ENCODE data around the gene ANKLE2. TPM values are rescaled to one million over a fixed set of nuclear protein-coding genes. Genes with fewer than 3 reads are reported as not detected.

ANKLE2 gene
- total and polyA plus RNA-seq, 2 of the 13 experiments (the other 11 are each of a cell fraction or from before 2014, with no cell fraction given), result 35.3 to 37.1 TPM

DNA sequence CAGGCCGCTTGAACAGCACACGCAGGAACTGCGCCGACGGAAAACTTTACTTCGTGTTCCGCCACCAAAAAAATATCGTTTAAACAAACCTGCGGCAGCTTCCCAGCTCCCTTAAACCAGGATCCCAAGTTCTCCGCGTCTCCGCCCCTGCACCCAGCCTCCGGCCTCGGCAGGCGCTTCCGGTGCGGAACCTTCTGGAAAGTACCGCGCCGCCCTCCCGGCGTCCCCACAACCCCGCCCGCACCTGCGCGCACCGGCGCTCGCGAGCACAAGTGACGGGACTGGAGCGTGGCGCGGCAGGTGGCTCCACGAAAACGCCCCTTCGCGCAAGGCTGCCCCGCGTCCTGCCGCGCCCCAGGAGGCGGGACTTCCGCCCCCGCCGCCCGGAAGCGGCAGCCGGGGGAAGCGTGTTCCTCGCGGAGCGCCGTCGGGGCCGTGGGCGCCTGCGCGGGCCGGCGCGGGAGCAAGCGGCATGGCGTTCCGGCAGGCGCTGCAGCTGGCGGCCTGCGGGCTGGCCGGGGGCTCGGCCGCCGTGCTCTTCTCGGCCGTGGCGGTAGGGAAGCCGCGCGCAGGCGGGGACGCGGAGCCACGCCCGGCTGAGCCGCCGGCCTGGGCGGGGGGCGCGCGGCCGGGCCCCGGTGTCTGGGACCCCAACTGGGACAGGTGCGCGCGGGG is 51.1 kb downstream of the ANKLE2 start, which contains the start of gene PGAM5 (continued):
- TF ChIP-seq, protein P1, sequence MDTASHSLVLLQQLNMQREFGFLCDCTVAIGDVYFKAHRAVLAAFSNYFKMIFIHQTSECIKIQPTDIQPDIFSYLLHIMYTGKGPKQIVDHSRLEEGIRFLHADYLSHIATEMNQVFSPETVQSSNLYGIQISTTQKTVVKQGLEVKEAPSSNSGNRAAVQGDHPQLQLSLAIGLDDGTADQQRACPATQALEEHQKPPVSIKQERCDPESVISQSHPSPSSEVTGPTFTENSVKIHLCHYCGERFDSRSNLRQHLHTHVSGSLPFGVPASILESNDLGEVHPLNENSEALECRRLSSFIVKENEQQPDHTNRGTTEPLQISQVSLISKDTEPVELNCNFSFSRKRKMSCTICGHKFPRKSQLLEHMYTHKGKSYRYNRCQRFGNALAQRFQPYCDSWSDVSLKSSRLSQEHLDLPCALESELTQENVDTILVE (CRISPR knock-in tag; IDR thresholded peaks at IDR 0.05), result peak; percentile 93
- TF ChIP-seq, protein P2, sequence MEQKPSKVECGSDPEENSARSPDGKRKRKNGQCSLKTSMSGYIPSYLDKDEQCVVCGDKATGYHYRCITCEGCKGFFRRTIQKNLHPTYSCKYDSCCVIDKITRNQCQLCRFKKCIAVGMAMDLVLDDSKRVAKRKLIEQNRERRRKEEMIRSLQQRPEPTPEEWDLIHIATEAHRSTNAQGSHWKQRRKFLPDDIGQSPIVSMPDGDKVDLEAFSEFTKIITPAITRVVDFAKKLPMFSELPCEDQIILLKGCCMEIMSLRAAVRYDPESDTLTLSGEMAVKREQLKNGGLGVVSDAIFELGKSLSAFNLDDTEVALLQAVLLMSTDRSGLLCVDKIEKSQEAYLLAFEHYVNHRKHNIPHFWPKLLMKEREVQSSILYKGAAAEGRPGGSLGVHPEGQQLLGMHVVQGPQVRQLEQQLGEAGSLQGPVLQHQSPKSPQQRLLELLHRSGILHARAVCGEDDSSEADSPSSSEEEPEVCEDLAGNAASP (CRISPR knock-in tag; IDR thresholded peaks at IDR 0.05; ENCODE audit: borderline replicate concordance), result peak; percentile 78
- TF ChIP-seq CCDC6 (CRISPR knock-in tag; IDR thresholded peaks at IDR 0.05) (no peak), TAF1 (CRISPR knock-in tag; IDR thresholded peaks at IDR 0.05) (peak; percentile 64), SMAD1 (CRISPR knock-in tag; IDR thresholded peaks at IDR 0.05; ENCODE audit: borderline replicate concordance, low read depth) (peak; percentile 78; the same call in 1 of the 2 replicates), PHF20 (CRISPR knock-in tag; IDR thresholded peaks at IDR 0.05) (peak; percentile 82), FOXO1 (CRISPR knock-in tag; IDR thresholded peaks at IDR 0.05) (no peak), ZNF441 (CRISPR knock-in tag; IDR thresholded peaks at IDR 0.05; ENCODE audit: borderline replicate concordance) (peak; percentile 23; the same call in 1 of the 2 replicates), GABPB1 (CRISPR knock-in tag; IDR thresholded peaks at IDR 0.05) (peak; percentile 94), ZSCAN12 (CRISPR knock-in tag; IDR thresholded peaks at IDR 0.05) (no peak), ZBTB7B (CRISPR knock-in tag; IDR thresholded peaks at IDR 0.05) (peak; percentile 86), ZMAT3 (CRISPR knock-in tag; conservative IDR thresholded peaks at IDR 0.05) (no peak; the same call in 1 of the 2 replicates), FOXA3 (CRISPR knock-in tag; IDR thresholded peaks at IDR 0.05) (peak; percentile 68; the same call in 1 of the 2 replicates), ETV5 (CRISPR knock-in tag; IDR thresholded peaks at IDR 0.05; ENCODE audit: borderline replicate concordance) (peak; percentile 92), SPEN (CRISPR knock-in tag; IDR thresholded peaks at IDR 0.05; ENCODE audit: low read depth) (peak; percentile 86), KMT2A (CRISPR knock-in tag; IDR thresholded peaks at IDR 0.05) (peak; percentile 84; the same call in 1 of the 2 replicates), CCAR2 (optimal IDR thresholded peaks at IDR 0.05; ENCODE audit: low read depth, low read length) (no peak), ZNF552 (CRISPR knock-in tag; IDR thresholded peaks at IDR 0.05; ENCODE audit: borderline replicate concordance) (peak; percentile 90; the same call in 1 of the 2 replicates), ZSCAN31 (CRISPR knock-in tag; IDR thresholded peaks at IDR 0.05; ENCODE audit: low read depth) (peak; percentile 93), ZNF331 (CRISPR knock-in tag; IDR thresholded peaks at IDR 0.05) (peak; percentile 78), ZNF746 (CRISPR knock-in tag; IDR thresholded peaks at IDR 0.05) (0 out of 2 replicates have a peak, but pooled peaks have one; percentile 72), KMT2B (CRISPR knock-in tag; IDR thresholded peaks at IDR 0.05) (peak; percentile 89)
- TF ChIP-seq, protein P3, sequence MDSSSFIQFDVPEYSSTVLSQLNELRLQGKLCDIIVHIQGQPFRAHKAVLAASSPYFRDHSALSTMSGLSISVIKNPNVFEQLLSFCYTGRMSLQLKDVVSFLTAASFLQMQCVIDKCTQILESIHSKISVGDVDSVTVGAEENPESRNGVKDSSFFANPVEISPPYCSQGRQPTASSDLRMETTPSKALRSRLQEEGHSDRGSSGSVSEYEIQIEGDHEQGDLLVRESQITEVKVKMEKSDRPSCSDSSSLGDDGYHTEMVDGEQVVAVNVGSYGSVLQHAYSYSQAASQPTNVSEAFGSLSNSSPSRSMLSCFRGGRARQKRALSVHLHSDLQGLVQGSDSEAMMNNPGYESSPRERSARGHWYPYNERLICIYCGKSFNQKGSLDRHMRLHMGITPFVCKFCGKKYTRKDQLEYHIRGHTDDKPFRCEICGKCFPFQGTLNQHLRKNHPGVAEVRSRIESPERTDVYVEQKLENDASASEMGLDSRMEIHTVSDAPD (CRISPR knock-in tag; IDR thresholded peaks at IDR 0.05), result 0 out of 2 replicates have a peak, but pooled peaks have one; percentile 56
- TF ChIP-seq, protein P4, sequence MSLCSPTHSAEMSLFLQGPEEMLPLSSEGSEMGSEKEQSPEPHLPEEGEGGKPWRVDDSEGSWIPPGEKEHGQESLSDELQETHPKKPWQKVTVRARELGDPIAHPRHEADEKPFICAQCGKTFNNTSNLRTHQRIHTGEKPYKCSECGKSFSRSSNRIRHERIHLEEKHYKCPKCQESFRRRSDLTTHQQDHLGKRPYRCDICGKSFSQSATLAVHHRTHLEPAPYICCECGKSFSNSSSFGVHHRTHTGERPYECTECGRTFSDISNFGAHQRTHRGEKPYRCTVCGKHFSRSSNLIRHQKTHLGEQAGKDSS (CRISPR knock-in tag; IDR thresholded peaks at IDR 0.05; ENCODE audit: borderline replicate concordance, low read depth), result peak; percentile 74; the same call in 1 of the 2 replicates
- TF ChIP-seq, protein P5, sequence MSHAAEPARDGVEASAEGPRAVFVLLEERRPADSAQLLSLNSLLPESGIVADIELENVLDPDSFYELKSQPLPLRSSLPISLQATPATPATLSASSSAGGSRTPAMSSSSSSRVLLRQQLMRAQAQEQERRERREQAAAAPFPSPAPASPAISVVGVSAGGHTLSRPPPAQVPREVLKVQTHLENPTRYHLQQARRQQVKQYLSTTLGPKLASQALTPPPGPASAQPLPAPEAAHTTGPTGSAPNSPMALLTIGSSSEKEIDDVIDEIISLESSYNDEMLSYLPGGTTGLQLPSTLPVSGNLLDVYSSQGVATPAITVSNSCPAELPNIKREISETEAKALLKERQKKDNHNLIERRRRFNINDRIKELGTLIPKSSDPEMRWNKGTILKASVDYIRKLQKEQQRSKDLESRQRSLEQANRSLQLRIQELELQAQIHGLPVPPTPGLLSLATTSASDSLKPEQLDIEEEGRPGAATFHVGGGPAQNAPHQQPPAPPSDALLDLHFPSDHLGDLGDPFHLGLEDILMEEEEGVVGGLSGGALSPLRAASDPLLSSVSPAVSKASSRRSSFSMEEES (CRISPR knock-in tag; IDR thresholded peaks at IDR 0.05), result peak; percentile 29; the same call in 1 of the 2 replicates
